ENCODE results near the gene SLC37A3.

Gene SLC37A3

DNA sequence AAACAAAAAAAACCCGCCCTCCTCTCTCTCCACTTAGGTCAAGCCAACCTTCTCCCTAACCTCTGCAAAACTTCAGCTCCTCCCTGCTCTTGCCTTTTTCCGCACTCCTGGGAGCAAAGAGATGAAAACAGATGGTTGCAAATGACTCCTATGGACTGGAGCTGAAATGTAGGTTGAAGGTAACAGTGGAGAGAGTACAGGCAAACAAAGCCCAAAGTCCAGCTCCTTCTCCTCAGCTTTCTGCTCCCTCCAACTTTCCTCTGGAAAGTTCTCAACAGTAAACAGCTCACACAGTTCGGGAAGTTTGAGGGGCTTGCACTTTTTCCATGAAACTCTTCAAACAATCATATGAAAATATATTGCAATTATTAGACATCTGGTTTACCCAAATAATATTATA is 90.3 kb downstream of the SLC37A3 start:
- Histone ChIP-seq H3K27me3 (ENCODE audit: insufficient read depth, low read length) (peaks cover 8% of the 10 kb centered on the region), H3K9me3 (ENCODE audit: low read length) (peaks cover 8% of the 10 kb centered on the region), H3K9ac (ENCODE audit: low read length) (no peak overlapping the region), H2AFZ (ENCODE audit: low read length) (no peak overlapping the region), H3K4me3 (ENCODE audit: low read depth, low read length, poor library complexity, severe bottlenecking) (no peak overlapping the region), H3K27ac (ENCODE audit: low read depth, low read length, poor library complexity, severe bottlenecking) (no peak overlapping the region), H3K4me2 (ENCODE audit: low read length) (no peak overlapping the region), H3K9me2 (ENCODE audit: low read depth, low read length) (no peaks in the 10 kb centered on the region), H3F3A (ENCODE audit: insufficient read depth, low read length) (no peaks in the 10 kb centered on the region), H3K4me1 (ENCODE audit: insufficient read depth, low read length, severe bottlenecking) (no peaks in the 10 kb centered on the region), H4K20me1 (ENCODE audit: insufficient read depth, low read length) (no peaks in the 10 kb centered on the region), H3K36me3 (ENCODE audit: insufficient read depth, low read length) (no peaks in the 10 kb centered on the region; the same call in 1 of the 2 replicates), H3K79me2 (ENCODE audit: insufficient read depth, low read length) (no peaks in the 10 kb centered on the region)
- TF ChIP-seq EZH2 (IDR thresholded peaks at IDR 0.05; ENCODE audit: borderline replicate concordance, low read length) = no peak
- TF ChIP-seq, protein P1, sequence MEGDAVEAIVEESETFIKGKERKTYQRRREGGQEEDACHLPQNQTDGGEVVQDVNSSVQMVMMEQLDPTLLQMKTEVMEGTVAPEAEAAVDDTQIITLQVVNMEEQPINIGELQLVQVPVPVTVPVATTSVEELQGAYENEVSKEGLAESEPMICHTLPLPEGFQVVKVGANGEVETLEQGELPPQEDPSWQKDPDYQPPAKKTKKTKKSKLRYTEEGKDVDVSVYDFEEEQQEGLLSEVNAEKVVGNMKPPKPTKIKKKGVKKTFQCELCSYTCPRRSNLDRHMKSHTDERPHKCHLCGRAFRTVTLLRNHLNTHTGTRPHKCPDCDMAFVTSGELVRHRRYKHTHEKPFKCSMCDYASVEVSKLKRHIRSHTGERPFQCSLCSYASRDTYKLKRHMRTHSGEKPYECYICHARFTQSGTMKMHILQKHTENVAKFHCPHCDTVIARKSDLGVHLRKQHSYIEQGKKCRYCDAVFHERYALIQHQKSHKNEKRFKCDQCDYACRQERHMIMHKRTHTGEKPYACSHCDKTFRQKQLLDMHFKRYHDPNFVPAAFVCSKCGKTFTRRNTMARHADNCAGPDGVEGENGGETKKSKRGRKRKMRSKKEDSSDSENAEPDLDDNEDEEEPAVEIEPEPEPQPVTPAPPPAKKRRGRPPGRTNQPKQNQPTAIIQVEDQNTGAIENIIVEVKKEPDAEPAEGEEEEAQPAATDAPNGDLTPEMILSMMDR (IDR thresholded peaks at IDR 0.05; ENCODE audit: low read length) = no peak

DNA sequence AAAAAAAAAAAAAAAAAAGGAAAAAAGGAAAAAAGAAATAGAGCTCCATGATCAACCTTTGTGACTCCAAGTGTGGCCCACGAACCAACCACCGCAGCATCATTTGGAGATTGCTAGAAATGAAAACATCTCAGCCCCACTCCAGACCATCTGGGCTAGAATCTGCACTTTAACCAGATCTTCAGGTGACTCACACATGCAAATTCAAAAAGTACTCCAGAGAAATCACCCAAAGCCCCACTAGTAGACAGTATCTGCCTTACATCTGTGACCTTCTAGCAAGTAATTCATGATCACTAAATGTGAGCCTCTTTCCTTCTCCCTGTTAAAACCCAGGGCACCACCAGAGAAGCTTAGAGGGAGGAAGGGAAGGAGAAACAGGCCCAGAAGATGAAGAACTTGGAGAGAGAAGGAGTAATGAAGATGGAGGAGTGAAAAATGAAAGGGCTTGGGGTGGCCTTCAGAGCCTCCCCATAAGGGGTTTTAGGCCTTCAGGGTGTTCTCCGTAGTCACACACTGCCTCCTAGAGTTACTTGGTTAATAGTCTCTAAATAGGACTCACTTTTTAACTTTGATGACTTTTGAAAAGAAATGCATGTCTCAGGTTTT is 94.0 kb downstream of the SLC37A3 start:
- H3K9ac ChIP-seq (ENCODE audit: low read length) = no peak overlapping the region
- no peaks in the 10 kb centered on the region for H3K36me3 ChIP-seq (ENCODE audit: insufficient read depth, low read length)
- H3F3A ChIP-seq (ENCODE audit: insufficient read depth, low read length) = no peaks in the 10 kb centered on the region
- H3K9me3 ChIP-seq (ENCODE audit: low read length) = no peaks in the 10 kb centered on the region
- no peaks in the 10 kb centered on the region for H3K9me2 ChIP-seq (ENCODE audit: low read depth, low read length)
- H3K4me3 ChIP-seq (ENCODE audit: low read depth, low read length, poor library complexity, severe bottlenecking) = no peak overlapping the region
- peaks cover 9% of the 10 kb centered on the region for H3K27me3 ChIP-seq (ENCODE audit: insufficient read depth, low read length)
- no peak overlapping the region for H2AFZ ChIP-seq (ENCODE audit: low read length)
- no peak overlapping the region for H3K4me2 ChIP-seq (ENCODE audit: low read length)
- H3K4me1 ChIP-seq (ENCODE audit: insufficient read depth, low read length, severe bottlenecking) = no peaks in the 10 kb centered on the region
- no peak overlapping the region for H3K27ac ChIP-seq (ENCODE audit: low read depth, low read length, poor library complexity, severe bottlenecking)
- TF ChIP-seq EZH2 (IDR thresholded peaks at IDR 0.05; ENCODE audit: borderline replicate concordance, low read length) = no peak
- TF ChIP-seq, protein P1 (IDR thresholded peaks at IDR 0.05; ENCODE audit: low read length) = peak; percentile 67
- H3K79me2 ChIP-seq (ENCODE audit: insufficient read depth, low read length) = no peaks in the 10 kb centered on the region
- H4K20me1 ChIP-seq (ENCODE audit: insufficient read depth, low read length) = no peaks in the 10 kb centered on the region

DNA sequence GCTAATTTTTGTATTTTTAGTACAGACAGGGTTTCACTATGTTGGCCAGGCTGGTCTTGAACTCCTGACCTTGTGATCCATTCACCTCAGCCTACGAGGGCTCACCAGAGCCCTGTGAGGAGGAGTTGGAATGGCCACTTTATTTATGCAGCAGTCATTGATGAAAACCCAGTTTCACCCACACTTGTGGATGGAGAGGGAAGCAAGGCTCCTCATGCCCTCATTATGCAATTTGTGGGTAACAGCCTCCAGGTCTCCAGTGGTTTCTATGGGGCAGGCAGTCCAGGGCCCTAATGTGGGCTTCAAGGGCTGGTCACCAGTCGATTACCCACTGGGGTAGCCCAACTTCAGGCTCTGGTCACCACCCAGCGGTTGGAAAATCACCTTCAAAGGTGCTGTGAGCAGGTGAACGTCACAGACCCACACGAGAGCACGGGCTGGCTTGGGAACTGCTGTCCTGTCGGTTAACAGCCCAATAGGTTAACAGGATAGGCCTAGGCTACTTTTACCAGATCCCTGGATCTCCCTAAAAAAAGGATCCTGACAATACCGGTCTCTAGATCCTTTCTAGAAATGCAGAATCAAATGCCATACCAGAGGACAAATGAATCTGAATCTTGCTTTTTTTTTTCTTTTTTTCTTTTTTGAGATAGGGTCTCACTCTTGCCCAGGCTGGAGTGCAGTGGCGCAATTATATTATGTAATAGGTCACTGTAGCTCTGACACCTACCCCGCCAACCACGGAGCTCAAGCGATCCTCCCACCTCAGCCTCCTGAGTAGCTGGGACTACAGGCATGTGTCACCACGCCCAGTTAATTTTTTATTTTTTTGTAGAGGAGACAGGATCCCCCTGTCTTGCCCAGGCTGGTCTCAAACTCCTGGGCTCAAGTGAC is 97.8 kb downstream of the SLC37A3 start:
- no peaks in the 10 kb centered on the region for H3K9me3 ChIP-seq (ENCODE audit: low read length)
- TF ChIP-seq EZH2 (IDR thresholded peaks at IDR 0.05; ENCODE audit: borderline replicate concordance, low read length) = no peak
- TF ChIP-seq, protein P1 (IDR thresholded peaks at IDR 0.05; ENCODE audit: low read length) = 0 out of 2 replicates have a peak, but pooled peaks have one; percentile 6
- no peak overlapping the region for H3K4me3 ChIP-seq (ENCODE audit: low read depth, low read length, poor library complexity, severe bottlenecking)
- no peaks in the 10 kb centered on the region for H3K36me3 ChIP-seq (ENCODE audit: insufficient read depth, low read length)
- H3K27me3 ChIP-seq (ENCODE audit: insufficient read depth, low read length) = peaks cover 6% of the 10 kb centered on the region; the same call in 1 of the 2 replicates
- H3K4me2 ChIP-seq (ENCODE audit: low read length) = no peak overlapping the region
- no peak overlapping the region for H2AFZ ChIP-seq (ENCODE audit: low read length)
- no peaks in the 10 kb centered on the region for H3K4me1 ChIP-seq (ENCODE audit: insufficient read depth, low read length, severe bottlenecking)
- no peaks in the 10 kb centered on the region for H3K79me2 ChIP-seq (ENCODE audit: insufficient read depth, low read length)
- no peaks in the 10 kb centered on the region; the same call in 1 of the 2 replicates for H3F3A ChIP-seq (ENCODE audit: insufficient read depth, low read length)
- H3K27ac ChIP-seq (ENCODE audit: low read depth, low read length, poor library complexity, severe bottlenecking) = no peak overlapping the region
- no peaks in the 10 kb centered on the region for H3K9me2 ChIP-seq (ENCODE audit: low read depth, low read length)
- no peaks in the 10 kb centered on the region for H4K20me1 ChIP-seq (ENCODE audit: insufficient read depth, low read length)
- H3K9ac ChIP-seq (ENCODE audit: low read length) = no peak overlapping the region
